Hepatocyte (in vitro differentiated cells): ENCODE measurements around the gene PIBF1.

ENCODE experiments used
- CTCF ChIP-seq: fragments of 200-600 bp; sonication (generic); IDR thresholded peaks from 2 replicates; pipeline ENCODE4 v1.5.1; 2016; ENCODE audit warnings: antibody characterized with exemption, mild to moderate bottlenecking; ENCODE audit not compliant: poor library complexity
- EZH2 ChIP-seq: fragments of 200-600 bp; sonication (generic); IDR thresholded peaks from 2 replicates; pipeline ENCODE4 v1.6.1; 2016; ENCODE audit warnings: antibody characterized with exemption, mild to moderate bottlenecking, borderline replicate concordance
- EZH2phosphoT487 ChIP-seq: fragments of 200-600 bp; sonication (generic); IDR thresholded peaks from one replicate; pipeline ENCODE4 v1.6.1; 2018; ENCODE audit warnings: antibody characterized with exemption, mild to moderate bottlenecking, low read depth, moderate library complexity; ENCODE audit not compliant: unreplicated experiment, severe bottlenecking

- no peak for TF ChIP-seq CTCF
- TF ChIP-seq EZH2, result no peak
- TF ChIP-seq EZH2phosphoT487, result no peak
These were observed 784 bp downstream of the PIBF1 start for GRCh38 chr13:72782717-72783116.
